ENCODE results near the gene XRCC4.

XRCC4 gene

DNA sequence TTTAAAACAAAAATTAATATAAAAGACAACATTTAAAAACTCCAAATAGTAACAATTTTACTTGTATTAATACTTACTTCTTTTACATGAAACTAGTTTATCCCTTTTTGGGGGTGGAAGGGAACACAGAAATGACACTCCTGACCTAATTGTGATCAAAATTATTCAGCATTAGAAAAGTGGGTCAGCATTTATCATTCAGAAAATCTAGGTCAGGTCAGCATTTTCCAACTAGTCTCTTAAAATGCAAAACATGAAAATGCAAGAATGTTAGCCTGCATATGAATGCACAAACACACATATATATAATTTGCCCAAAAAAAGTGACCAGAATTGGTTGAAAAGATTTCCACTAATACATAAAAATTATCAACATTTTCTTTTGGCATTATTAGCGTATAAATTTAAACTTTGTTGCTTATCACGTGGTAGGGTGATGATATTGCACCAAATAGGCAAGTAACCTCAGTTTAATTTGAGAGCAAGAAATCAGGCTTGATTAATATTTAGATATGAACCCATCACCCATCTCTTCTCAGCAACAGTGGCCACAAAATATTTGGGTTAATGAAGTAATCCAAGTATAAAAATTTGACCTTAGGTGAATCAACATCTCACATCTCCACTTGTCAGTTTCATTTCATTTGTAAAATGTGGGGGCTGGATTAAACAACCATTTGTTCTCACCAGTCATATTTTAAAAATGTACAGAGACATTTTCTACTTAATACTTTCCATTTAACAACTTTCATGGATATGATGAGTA lies 5.9 kb upstream of the XRCC4 start:
- DNase-seq (ENCODE audit: low read depth): no peak

GRCh38 chr5:83072966-83073365 lies 4.4 kb upstream of the XRCC4 start:
- no peak for DNase-seq (ENCODE audit: low read depth)

- peak; percentile 46 for DNase-seq (ENCODE audit: low read depth)
Observed at GRCh38 chr5:83077662-83078261, 415 bp downstream of the XRCC4 start.

- DNase-seq (ENCODE audit: low read depth): no peak
Observed at GRCh38 chr5:83082750-83083149, 5.4 kb downstream of the XRCC4 start.

- no peak for DNase-seq (ENCODE audit: low read depth)
Observed at GRCh38 chr5:83084336-83084735, 7.0 kb downstream of the XRCC4 start.

DNA sequence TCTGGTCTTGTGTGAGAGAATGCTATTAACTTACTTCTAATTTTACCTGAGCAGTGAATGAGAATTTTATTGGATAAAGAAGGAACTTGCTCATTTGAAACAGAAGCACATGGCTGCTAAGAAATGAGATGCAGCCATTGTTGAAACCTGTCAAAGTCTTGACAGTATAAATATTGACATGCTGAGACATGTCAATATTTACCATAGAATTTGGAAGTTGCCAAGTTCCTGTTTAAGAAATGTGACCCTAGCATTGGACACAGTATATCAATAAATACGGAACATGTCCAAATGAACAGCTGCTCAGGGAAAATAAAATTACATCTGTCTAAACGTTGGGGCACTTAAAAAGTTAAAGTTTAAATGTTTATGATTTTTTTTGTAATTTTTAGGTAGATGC lies 7.8 kb downstream of the XRCC4 start:
- DNase-seq (ENCODE audit: low read depth): no peak

DNA sequence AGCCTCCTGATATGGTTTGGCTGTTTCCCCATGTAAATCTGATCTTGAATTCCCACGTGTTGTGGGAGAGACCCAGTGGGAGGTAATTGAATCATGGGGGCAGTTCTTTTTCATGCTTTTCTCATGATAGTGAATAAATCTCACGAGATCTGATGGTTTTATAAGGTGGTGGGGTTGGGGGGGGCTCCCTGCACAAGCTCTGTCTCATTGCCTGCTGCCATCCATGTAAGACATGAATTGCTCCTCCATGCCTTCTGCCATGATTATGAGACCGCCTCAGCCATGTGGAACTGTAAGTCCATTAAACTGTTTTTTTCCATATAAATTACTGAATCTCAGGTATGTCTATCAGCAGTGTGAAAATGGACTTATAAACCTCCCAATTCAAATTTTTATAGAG lies 12.8 kb downstream of the XRCC4 start:
- DNase-seq (ENCODE audit: low read depth): no peak

GRCh38 chr5:83092619-83093018 lies 15.3 kb downstream of the XRCC4 start:
- DNase-seq (ENCODE audit: low read depth): no peak

DNA sequence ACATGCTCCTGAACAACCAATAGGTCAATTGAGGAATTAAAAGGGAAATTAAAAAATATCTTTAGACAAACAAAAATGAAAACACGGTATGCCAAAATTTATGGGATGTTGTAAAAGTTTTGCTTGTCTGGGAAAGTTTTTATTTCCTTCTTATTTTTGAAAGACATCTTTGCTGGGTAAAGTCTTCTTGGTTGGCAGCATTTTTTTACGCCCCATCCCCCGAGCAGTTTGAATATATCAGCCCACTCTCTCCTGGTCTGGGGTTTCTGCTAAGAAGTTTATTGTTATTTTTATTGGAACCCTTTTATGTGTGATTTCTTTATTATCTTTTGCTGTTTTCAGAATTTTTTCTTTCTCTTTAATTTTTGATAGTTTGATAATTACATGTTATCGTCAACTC lies 16.3 kb downstream of the XRCC4 start:
- DNase-seq (ENCODE audit: low read depth): no peak

DNA sequence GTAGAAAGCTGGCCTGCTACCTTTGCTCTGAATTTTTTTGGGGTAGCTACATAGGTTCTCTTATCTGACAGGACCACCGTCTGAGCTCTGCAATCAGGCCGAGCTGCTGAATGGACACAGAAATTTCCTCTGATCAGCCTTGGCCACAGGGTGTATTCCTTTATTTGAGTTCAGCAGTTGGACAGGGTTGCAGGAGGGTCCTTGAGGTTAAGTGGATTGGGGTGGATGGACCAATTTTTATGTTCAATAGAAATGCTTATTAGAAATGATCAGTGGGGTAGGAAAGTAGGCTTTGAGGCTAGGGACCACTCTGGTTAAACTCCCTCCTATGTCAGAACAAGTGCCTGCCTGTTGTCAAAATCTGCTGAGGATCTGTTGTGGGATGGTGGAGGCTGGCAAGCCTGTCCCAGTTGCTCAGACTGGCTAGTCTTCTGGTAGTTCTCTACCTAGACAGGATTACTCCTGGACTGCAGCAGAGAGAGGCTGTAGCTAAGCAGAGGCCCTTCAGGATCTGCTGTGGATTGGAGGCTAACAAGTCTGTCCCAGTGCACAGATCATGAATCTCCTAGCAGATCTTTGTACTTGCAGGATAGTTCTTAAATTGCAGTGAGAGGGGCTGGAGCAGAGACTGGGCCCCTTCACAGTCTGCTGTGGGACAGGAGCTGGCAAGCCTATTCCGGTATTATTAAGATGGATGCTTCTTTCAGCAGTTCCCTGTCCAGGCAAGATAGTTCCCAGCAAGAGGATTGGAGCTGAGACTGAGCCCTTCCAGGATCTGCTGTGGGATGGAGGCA lies 18.0 kb downstream of the XRCC4 start:
- DNase-seq (ENCODE audit: low read depth): no peak

DNA sequence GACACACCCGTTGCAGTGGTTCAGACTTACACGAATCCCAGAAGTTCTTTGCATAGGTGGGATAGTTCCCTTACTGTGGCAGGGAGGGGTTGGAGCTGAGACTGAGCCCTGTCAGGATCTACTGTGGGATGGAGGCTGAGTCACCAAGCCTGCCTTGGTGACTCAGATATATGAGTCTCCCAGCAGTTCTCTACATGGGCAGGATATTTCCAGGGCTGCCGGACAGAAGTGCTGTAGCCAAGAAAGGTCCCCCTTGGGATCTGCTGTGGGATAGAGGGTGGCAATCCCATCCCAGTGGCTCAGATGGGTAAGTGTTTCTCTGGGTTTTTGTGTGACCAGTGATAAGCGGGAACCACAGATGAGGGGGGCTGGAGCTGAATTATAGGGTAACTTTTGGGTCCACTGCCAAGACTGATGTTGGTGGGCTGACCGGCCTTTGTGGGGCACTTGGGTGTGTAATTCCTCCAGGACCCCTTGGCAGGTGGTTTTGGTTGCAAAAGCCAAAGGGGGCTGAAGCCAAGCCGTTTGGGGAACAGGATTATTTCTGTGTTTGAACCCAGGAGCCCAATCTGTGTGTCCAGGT lies 18.7 kb downstream of the XRCC4 start:
- DNase-seq (ENCODE audit: low read depth): peak; percentile 72

DNA sequence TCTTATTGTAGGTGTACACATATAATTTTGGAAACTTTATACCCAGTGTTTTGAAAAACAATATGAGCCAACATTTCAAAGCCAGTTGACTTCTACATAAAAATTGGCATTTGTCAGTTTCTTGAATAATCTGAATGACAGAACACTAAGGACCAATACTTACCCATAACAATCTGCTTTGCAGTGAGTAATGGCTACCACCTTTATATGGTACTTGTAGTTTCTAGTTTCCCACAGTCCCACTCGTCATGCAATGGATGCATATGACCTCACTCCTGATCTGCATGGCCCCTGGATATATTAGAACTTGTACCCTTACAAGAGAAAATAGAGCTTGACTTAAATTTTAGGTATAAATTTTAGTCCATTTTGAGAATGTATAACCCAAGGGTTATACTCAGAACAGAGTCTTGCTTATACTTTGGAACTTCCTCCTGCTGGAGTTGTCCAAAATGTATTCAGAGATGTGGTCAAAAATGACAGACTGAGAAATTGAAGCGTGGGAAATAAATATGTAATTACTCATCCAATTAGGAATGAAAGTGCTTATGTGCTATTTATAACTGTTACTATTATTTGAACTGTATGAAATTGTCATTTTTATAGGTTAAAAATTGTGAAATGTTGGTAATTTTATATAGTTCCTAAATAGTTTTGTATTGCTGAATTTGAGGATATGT lies 19.5 kb downstream of the XRCC4 start:
- DNase-seq (ENCODE audit: low read depth): peak; percentile 17

DNA sequence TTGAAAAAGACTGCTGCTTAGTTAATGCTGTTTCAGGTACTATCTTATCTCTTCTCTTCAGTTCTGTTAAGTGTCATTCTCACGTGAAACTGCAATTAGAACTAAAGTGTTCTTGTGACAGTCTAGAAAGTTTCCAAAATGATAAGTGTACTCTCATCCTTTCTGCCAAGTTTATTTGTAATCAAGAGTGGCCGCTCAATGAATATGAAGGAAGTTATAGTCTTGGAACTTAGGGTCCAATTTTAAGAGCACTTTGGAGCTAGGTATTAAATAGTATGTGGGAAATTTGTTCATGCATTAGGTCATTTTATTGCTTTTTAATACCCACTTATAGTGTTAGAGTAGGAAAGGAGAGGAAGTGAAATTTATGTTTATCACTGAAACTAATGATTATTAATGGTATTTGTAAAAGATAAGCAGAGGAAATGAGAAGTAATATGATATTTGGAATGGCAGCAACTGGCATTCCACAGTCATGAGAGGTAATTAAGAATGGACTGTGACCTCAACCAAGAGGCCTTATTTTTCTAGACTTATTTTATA lies 20.4 kb downstream of the XRCC4 start:
- DNase-seq (ENCODE audit: low read depth): peak; percentile 52

DNA sequence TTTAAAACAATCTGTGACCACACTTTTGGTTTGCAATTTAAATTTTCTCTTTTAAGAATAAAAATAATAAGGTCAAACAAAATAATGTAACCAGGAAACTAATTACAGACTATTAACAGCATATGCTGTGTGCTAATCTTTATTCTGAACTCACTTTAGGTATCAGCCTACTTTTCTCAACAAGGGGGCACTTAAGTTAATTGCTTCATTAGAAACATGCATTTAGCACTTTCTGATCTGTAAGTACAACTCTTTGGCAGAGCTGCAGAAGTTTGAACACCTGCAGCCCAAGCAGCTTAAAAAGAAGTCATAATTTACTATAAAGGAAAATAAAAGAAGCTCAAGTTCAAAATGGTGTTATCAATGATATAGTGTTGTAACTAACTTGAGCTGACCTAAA lies 21.7 kb downstream of the XRCC4 start:
- DNase-seq (ENCODE audit: low read depth): no peak

- no peak for DNase-seq (ENCODE audit: low read depth)
Observed at GRCh38 chr5:83099445-83099844, 22.1 kb downstream of the XRCC4 start.

DNA sequence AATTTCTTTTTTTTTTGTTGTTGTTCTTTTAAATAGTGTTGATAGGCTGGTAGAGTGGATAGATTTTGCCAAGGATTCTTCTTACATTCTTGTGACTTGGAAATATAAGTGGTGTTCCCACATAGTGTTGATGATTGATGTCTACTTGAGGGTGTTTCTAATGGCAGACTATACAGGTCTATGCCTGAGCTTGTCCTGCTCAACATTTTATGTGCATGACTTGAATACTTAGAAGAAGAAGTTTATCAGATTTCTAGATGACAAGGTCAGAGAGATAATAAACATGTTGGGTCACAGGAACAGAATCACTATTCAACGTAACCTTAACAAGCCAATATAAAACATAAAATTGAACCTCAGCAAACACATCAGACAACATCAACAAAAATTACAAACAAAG lies 24.2 kb downstream of the XRCC4 start:
- DNase-seq (ENCODE audit: low read depth): no peak

GRCh38 chr5:83102364-83102980 lies 25.1 kb downstream of the XRCC4 start:
- DNase-seq (ENCODE audit: low read depth): peak; percentile 74

GRCh38 chr5:83104021-83104420 lies 26.7 kb downstream of the XRCC4 start:
- peak; percentile 50 for DNase-seq (ENCODE audit: low read depth)

DNA sequence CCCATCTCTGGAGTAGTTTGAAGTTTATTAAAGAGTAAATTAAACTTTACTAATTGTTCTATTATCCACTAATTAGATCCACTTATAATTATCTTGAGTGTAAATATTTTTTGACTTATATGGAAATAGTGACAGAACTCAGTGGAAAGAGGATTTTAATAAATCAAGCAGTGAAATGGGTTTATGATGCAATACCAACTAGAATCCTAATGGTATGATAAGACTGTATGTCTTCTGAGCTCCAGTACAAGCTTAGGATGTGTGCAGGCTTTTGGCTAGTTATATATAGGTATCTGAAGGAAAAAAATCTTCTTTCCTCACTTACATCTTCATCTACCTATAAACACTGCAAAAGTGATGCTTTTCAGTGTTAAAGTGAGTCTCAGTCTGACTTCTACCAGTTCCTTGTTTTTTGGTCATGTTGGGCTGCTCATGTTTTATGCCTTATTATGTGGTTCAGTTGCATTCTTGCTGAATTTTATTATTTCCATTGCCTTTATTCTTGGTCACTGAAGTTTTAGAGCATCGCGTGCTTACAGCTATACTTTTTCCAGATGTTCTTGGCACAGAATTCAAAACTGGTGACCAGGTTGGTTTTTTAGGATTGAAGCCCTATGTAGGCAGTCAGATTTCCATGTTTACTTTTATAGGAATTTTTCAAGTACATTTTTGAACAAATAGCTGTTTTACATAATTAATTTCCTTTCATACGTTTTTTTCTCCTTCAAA lies 30.5 kb downstream of the XRCC4 start:
- DNase-seq (ENCODE audit: low read depth): peak; percentile 31

GRCh38 chr5:83109380-83109779 lies 32.0 kb downstream of the XRCC4 start:
- no peak for DNase-seq (ENCODE audit: low read depth)

GRCh38 chr5:83115816-83116215 lies 38.5 kb downstream of the XRCC4 start:
- no peak for DNase-seq (ENCODE audit: low read depth)
